Activated CD4-positive, alpha-beta memory T cell treated with anti-CD3 and anti-CD28 coated beads, Interleukin-2, amount 10 ng/mL, durations not matched to agents 7 days and 5 days (primary cell): ENCODE results near the gene GREM2. TPM values are rescaled to one million over a fixed set of nuclear protein-coding genes. Genes with fewer than 3 reads are reported as not detected.

Experiments used
- CTCF ChIA-PET: fragments of 350-600 bp; sonication (Branson Sonifier 250); formaldehyde crosslinking; loops from one replicate; lab custom pipeline; 2021; ENCODE audit warnings: antibody characterized with exemption, inconsistent platforms; lab: Charles Lee
- POLR2A ChIA-PET: fragments of 350-600 bp; sonication (Branson Sonifier 250); formaldehyde crosslinking; loops from one replicate; lab custom pipeline; 2021; ENCODE audit warnings: antibody characterized with exemption; lab: Charles Lee
- DNase-seq: peaks from one replicate; pipeline ENCODE4 v3.0.0-alpha.2; 2020
- H3K27ac Mint-ChIP-seq: one replicate; pipeline ENCODE4 v1.8.0; 2021; ENCODE audit warnings: mild to moderate bottlenecking, mixed read lengths
- H3K27me3 Mint-ChIP-seq: one replicate; pipeline ENCODE4 v1.8.0; 2021; ENCODE audit warnings: mixed read lengths
- H3K36me3 Mint-ChIP-seq: one replicate; pipeline ENCODE4 v1.8.0; 2021; ENCODE audit warnings: low read depth, mixed read lengths
- H3K4me1 Mint-ChIP-seq: one replicate; pipeline ENCODE4 v1.8.0; 2021; ENCODE audit warnings: mixed read lengths
- H3K4me3 Mint-ChIP-seq: one replicate; pipeline ENCODE4 v1.8.0; 2021; ENCODE audit warnings: mild to moderate bottlenecking, mixed read lengths
- H3K9me3 Mint-ChIP-seq: one replicate; pipeline ENCODE4 v1.8.0; 2021; ENCODE audit warnings: mixed read lengths
- total RNA-seq, 2 experiments: library from RNA; stranded (reverse); gene quantifications; one replicate each; pipeline ENCODE4 v1.2.3, GENCODE V29; 2021

GREM2 gene
- total RNA-seq, 2 experiments from 2014 or later: 1.4 to 1.6 TPM

- POLR2A ChIA-PET: no interaction called here
- no peak overlapping the region for H3K27ac Mint-ChIP-seq
- no peak overlapping the region for H3K4me3 Mint-ChIP-seq
- CTCF ChIA-PET: no interaction called here
- no peaks in the 10 kb centered on the region for H3K36me3 Mint-ChIP-seq
- H3K9me3 Mint-ChIP-seq: peaks cover 14% of the 10 kb centered on the region
- DNase-seq: no peak
- peaks cover 25% of the 10 kb centered on the region for H3K4me1 Mint-ChIP-seq
- no peaks in the 10 kb centered on the region for H3K27me3 Mint-ChIP-seq
These were observed 111.3 kb downstream of the GREM2 start for GRCh38 chr1:240500647-240501046.

- Mint-ChIP-seq H3K27ac (no peak overlapping the region), H3K4me1 (peaks cover 21% of the 10 kb centered on the region), H3K36me3 (no peaks in the 10 kb centered on the region), H3K27me3 (no peaks in the 10 kb centered on the region), H3K9me3 (peaks cover 14% of the 10 kb centered on the region), H3K4me3 (no peak overlapping the region)
- CTCF ChIA-PET: no interaction called here
- DNase-seq: no peak
- POLR2A ChIA-PET: interaction anchor here (0.9 kb wide), 1 partner anchor 112 kb away, joined by 3 read pairs; no protein-coding TSS in a partner anchor
These were observed 112.9 kb downstream of the GREM2 start for GRCh38 chr1:240499012-240499411.

GRCh38 chr1:240498335-240498734 lies 113.6 kb downstream of the GREM2 start:
- no peaks in the 10 kb centered on the region for H3K36me3 Mint-ChIP-seq
- no peaks in the 10 kb centered on the region for H3K27me3 Mint-ChIP-seq
- CTCF ChIA-PET: no interaction called here
- no peak overlapping the region for H3K27ac Mint-ChIP-seq
- POLR2A ChIA-PET: interaction anchor here (0.9 kb wide), 1 partner anchor 113 kb away, joined by 3 read pairs; no protein-coding TSS in a partner anchor
- H3K4me3 Mint-ChIP-seq: no peak overlapping the region
- no peak for DNase-seq
- H3K9me3 Mint-ChIP-seq: peaks cover 14% of the 10 kb centered on the region
- H3K4me1 Mint-ChIP-seq: peaks cover 21% of the 10 kb centered on the region

- no peaks in the 10 kb centered on the region for H3K27me3 Mint-ChIP-seq
- ChIA-PET CTCF (no interaction called here), POLR2A (interaction anchor here (0.9 kb wide), 1 partner anchor 113 kb away, joined by 3 read pairs; no protein-coding TSS in a partner anchor)
- peaks cover 14% of the 10 kb centered on the region for H3K9me3 Mint-ChIP-seq
- peaks cover 21% of the 10 kb centered on the region for H3K4me1 Mint-ChIP-seq
- no peaks in the 10 kb centered on the region for H3K36me3 Mint-ChIP-seq
- no peak overlapping the region for H3K27ac Mint-ChIP-seq
- no peak overlapping the region for H3K4me3 Mint-ChIP-seq
- no peak for DNase-seq
These were observed 114.0 kb downstream of the GREM2 start for GRCh38 chr1:240497908-240498307.

GRCh38 chr1:240496941-240497340 lies 115.0 kb downstream of the GREM2 start:
- Mint-ChIP-seq H3K4me3 (no peak overlapping the region), H3K27me3 (no peaks in the 10 kb centered on the region), H3K27ac (no peak overlapping the region), H3K36me3 (no peaks in the 10 kb centered on the region), H3K4me1 (peaks cover 21% of the 10 kb centered on the region), H3K9me3 (peaks cover 14% of the 10 kb centered on the region)
- POLR2A ChIA-PET: no interaction called here
- CTCF ChIA-PET: no interaction called here
- DNase-seq: no peak

GRCh38 chr1:240496356-240496755 lies 115.6 kb downstream of the GREM2 start:
- no peak overlapping the region for H3K4me3 Mint-ChIP-seq
- CTCF ChIA-PET: no interaction called here

GRCh38 chr1:240495601-240496000 lies 116.4 kb downstream of the GREM2 start:
- H3K27me3 Mint-ChIP-seq: peaks cover 2% of the 10 kb centered on the region
- ChIA-PET POLR2A (no interaction called here), CTCF (no interaction called here)
- no peaks in the 10 kb centered on the region for H3K36me3 Mint-ChIP-seq
- no peak overlapping the region for H3K27ac Mint-ChIP-seq
- no peak for DNase-seq
- H3K9me3 Mint-ChIP-seq: peaks cover 11% of the 10 kb centered on the region
- H3K4me3 Mint-ChIP-seq: no peak overlapping the region
- peaks cover 21% of the 10 kb centered on the region for H3K4me1 Mint-ChIP-seq

More at GRCh38 chr1:240496356-240496755, 115.6 kb downstream of the GREM2 start:
- POLR2A ChIA-PET: no interaction called here
- Mint-ChIP-seq H3K9me3 (peaks cover 14% of the 10 kb centered on the region), H3K4me1 (peaks cover 21% of the 10 kb centered on the region), H3K27ac (no peak overlapping the region), H3K36me3 (no peaks in the 10 kb centered on the region), H3K27me3 (no peaks in the 10 kb centered on the region)
- no peak for DNase-seq

GRCh38 chr1:240492832-240493440 lies 119.0 kb downstream of the GREM2 start:
- peak overlapping the region; percentile 30 for H3K4me3 Mint-ChIP-seq
- H3K9me3 Mint-ChIP-seq: peaks cover 6% of the 10 kb centered on the region
- DNase-seq: peak; percentile 18
- CTCF ChIA-PET: no interaction called here
- peaks cover 2% of the 10 kb centered on the region for H3K4me1 Mint-ChIP-seq
- H3K27me3 Mint-ChIP-seq: peaks cover 2% of the 10 kb centered on the region
- no peaks in the 10 kb centered on the region for H3K36me3 Mint-ChIP-seq
- H3K27ac Mint-ChIP-seq: no peak overlapping the region
- POLR2A ChIA-PET: no interaction called here

GRCh38 chr1:240491796-240492195 lies 120.2 kb downstream of the GREM2 start:
- Mint-ChIP-seq H3K4me1 (no peaks in the 10 kb centered on the region), H3K36me3 (no peaks in the 10 kb centered on the region), H3K9me3 (peaks cover 3% of the 10 kb centered on the region), H3K27ac (no peak overlapping the region), H3K4me3 (no peak overlapping the region), H3K27me3 (peaks cover 2% of the 10 kb centered on the region)
- ChIA-PET CTCF (no interaction called here), POLR2A (no interaction called here)
- no peak for DNase-seq

GRCh38 chr1:240491156-240491555 lies 120.8 kb downstream of the GREM2 start:
- no peak overlapping the region for H3K4me3 Mint-ChIP-seq
- H3K27ac Mint-ChIP-seq: no peak overlapping the region
- peaks cover under 1% of the 10 kb centered on the region for H3K9me3 Mint-ChIP-seq
- CTCF ChIA-PET: no interaction called here
- H3K4me1 Mint-ChIP-seq: no peaks in the 10 kb centered on the region
- no peaks in the 10 kb centered on the region for H3K36me3 Mint-ChIP-seq
- H3K27me3 Mint-ChIP-seq: peaks cover 2% of the 10 kb centered on the region
- DNase-seq: no peak
- POLR2A ChIA-PET: no interaction called here

- POLR2A ChIA-PET: no interaction called here
- no peaks in the 10 kb centered on the region for H3K9me3 Mint-ChIP-seq
- CTCF ChIA-PET: no interaction called here
These were observed 124.5 kb downstream of the GREM2 start for GRCh38 chr1:240487493-240487892.

GRCh38 chr1:240486611-240487010 lies 125.3 kb downstream of the GREM2 start:
- CTCF ChIA-PET: no interaction called here

More at GRCh38 chr1:240487493-240487892, 124.5 kb downstream of the GREM2 start:
- DNase-seq: no peak
- no peaks in the 10 kb centered on the region for H3K4me1 Mint-ChIP-seq
- H3K4me3 Mint-ChIP-seq: no peak overlapping the region
- H3K36me3 Mint-ChIP-seq: no peaks in the 10 kb centered on the region
- peaks cover 2% of the 10 kb centered on the region for H3K27me3 Mint-ChIP-seq
- H3K27ac Mint-ChIP-seq: no peak overlapping the region

GRCh38 chr1:240484804-240485443 lies 127.0 kb downstream of the GREM2 start:
- CTCF ChIA-PET: no interaction called here
- Mint-ChIP-seq H3K27me3 (no peaks in the 10 kb centered on the region), H3K9me3 (no peaks in the 10 kb centered on the region), H3K4me3 (no peak overlapping the region), H3K27ac (no peak overlapping the region), H3K36me3 (no peaks in the 10 kb centered on the region), H3K4me1 (no peaks in the 10 kb centered on the region)
- POLR2A ChIA-PET: no interaction called here
- DNase-seq: no peak

More at GRCh38 chr1:240486611-240487010, 125.3 kb downstream of the GREM2 start:
- no peaks in the 10 kb centered on the region for H3K4me1 Mint-ChIP-seq
- POLR2A ChIA-PET: no interaction called here
- H3K36me3 Mint-ChIP-seq: no peaks in the 10 kb centered on the region
- DNase-seq: no peak
- H3K4me3 Mint-ChIP-seq: no peak overlapping the region
- H3K27ac Mint-ChIP-seq: no peak overlapping the region
- H3K9me3 Mint-ChIP-seq: no peaks in the 10 kb centered on the region
- peaks cover 2% of the 10 kb centered on the region for H3K27me3 Mint-ChIP-seq
